ENCODE data around the gene MTMR2. TPM values are rescaled to one million over a fixed set of nuclear protein-coding genes. Genes with fewer than 3 reads are reported as not detected.

The MTMR2 gene
- polyA plus RNA-seq, 3 donors: 1.9 to 5.1 (median 2.6) TPM

DNA sequence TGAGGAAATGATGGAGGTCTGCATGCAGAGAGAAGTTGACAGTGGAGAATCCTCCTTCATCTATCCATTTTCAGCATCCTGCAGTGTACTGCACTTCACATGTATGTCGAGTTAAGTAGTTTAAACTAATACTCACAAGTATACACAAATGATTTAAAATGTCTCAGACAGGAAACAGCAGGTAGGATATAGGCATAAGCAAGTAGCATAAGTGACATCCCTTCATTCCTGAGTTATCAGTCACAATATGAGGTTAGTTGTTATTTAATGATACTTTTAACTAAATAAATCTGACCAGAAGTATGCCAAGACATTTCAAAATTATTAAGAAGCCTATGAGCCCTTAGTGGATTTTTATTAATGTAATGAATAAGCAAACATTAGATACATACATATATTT lies 37.4 kb downstream of the MTMR2 start:
- H3K9me3 Mint-ChIP-seq: no peaks in the 10 kb centered on the region
- Histone ChIP-seq H3K36me3 (replicated peaks in 1 of 2; ENCODE audit: control insufficient read depth in 1 of 2, insufficient read depth in 2 of 2, low read length in 2 of 2) (peaks cover 0 to 10% of the 10 kb centered on the region in 2 donors), H4K20me1 (ENCODE audit: insufficient read depth, low read length) (no peaks in the 10 kb centered on the region), H2AFZ (ENCODE audit: insufficient read depth, low read depth, low read length, poor library complexity, severe bottlenecking) (no peak overlapping the region), H3K9me3 (replicated peaks in 1 of 2; ENCODE audit: control insufficient read depth in 1 of 2, insufficient read depth in 1 of 2, low read length in 2 of 2) (no peaks in the 10 kb centered on the region), H3K4me2 (replicated peaks; ENCODE audit: extremely low read depth, low read length, poor library complexity, severe bottlenecking) (no peak overlapping the region), H3K79me2 (ENCODE audit: insufficient read depth, low read length) (no peaks in the 10 kb centered on the region), H3K27ac (ENCODE audit: low read depth in 1 of 2, low read length in 2 of 2) (no peak overlapping the region), H3K27me3 (ENCODE audit: control insufficient read depth in 2 of 2, insufficient read depth in 2 of 2, low read length in 2 of 2) (no peaks in the 10 kb centered on the region), H3K4me3 (replicated peaks in 1 of 3; ENCODE audit: low read depth in 2 of 3, low read length in 3 of 3) (no peak overlapping the region), H3K4me1 (ENCODE audit: control insufficient read depth in 1 of 2, insufficient read depth in 2 of 2, low read length in 2 of 2) (no peaks in the 10 kb centered on the region), H3K9ac (ENCODE audit: insufficient read depth, low read length, poor library complexity, severe bottlenecking) (no peak overlapping the region)
- no peak overlapping the region for H3K27ac Mint-ChIP-seq
- TF ChIP-seq, protein P1, sequence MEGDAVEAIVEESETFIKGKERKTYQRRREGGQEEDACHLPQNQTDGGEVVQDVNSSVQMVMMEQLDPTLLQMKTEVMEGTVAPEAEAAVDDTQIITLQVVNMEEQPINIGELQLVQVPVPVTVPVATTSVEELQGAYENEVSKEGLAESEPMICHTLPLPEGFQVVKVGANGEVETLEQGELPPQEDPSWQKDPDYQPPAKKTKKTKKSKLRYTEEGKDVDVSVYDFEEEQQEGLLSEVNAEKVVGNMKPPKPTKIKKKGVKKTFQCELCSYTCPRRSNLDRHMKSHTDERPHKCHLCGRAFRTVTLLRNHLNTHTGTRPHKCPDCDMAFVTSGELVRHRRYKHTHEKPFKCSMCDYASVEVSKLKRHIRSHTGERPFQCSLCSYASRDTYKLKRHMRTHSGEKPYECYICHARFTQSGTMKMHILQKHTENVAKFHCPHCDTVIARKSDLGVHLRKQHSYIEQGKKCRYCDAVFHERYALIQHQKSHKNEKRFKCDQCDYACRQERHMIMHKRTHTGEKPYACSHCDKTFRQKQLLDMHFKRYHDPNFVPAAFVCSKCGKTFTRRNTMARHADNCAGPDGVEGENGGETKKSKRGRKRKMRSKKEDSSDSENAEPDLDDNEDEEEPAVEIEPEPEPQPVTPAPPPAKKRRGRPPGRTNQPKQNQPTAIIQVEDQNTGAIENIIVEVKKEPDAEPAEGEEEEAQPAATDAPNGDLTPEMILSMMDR (IDR thresholded peaks at IDR 0.05): no peak
- no peak overlapping the region for H3K4me3 Mint-ChIP-seq
- peaks cover 0 to 1% (median 0%) of the 10 kb centered on the region in 3 donors for H3K27me3 Mint-ChIP-seq (ENCODE audit: low read depth in 3 of 3)
- intact Hi-C loops (cut with micrococcal nuclease): no loop called here
- DNase-seq: no peak
- H3K4me1 Mint-ChIP-seq: no peaks in the 10 kb centered on the region
- peaks cover 11% of the 10 kb centered on the region in 2 donors for H3K36me3 Mint-ChIP-seq
- WGBS (ENCODE audit: insufficient coverage): no CpG with 5 or more reads among the region's 1 CpG

DNA sequence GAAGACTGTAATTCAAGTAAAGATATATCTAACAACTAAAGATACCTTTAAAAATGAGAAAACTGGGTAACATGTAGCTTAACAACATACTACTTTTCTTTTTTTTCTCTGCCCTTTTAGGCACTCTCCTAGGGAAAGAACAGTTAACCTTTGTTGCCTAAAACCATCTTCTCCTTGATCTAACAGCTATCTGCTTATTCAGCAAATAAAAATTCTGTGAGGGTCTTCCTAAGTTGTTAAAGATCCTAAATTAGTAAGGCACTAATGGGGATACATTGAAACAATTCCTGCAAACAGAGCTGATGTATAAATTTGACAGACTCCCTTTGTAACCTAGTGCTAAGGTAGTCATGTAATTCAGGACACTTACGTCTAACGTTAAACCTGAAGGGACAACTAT lies 39.1 kb downstream of the MTMR2 start:
- Mint-ChIP-seq H3K4me3 (no peak overlapping the region), H3K4me1 (no peaks in the 10 kb centered on the region), H3K27ac (no peak overlapping the region), H3K9me3 (no peaks in the 10 kb centered on the region), H3K27me3 (ENCODE audit: low read depth in 3 of 3) (peaks cover 0 to 1% (median 0%) of the 10 kb centered on the region in 3 donors), H3K36me3 (peaks cover 11% of the 10 kb centered on the region in 2 donors)
- Histone ChIP-seq H3K9ac (ENCODE audit: insufficient read depth, low read length, poor library complexity, severe bottlenecking) (no peak overlapping the region), H3K27me3 (ENCODE audit: control insufficient read depth in 2 of 2, insufficient read depth in 2 of 2, low read length in 2 of 2) (no peaks in the 10 kb centered on the region), H3K4me3 (replicated peaks in 1 of 3; ENCODE audit: low read depth in 2 of 3, low read length in 3 of 3) (no peak overlapping the region), H3K4me1 (ENCODE audit: control insufficient read depth in 1 of 2, insufficient read depth in 2 of 2, low read length in 2 of 2) (no peaks in the 10 kb centered on the region), H4K20me1 (ENCODE audit: insufficient read depth, low read length) (no peaks in the 10 kb centered on the region), H3K27ac (ENCODE audit: low read depth in 1 of 2, low read length in 2 of 2) (no peak overlapping the region), H3K79me2 (ENCODE audit: insufficient read depth, low read length) (no peaks in the 10 kb centered on the region), H3K36me3 (replicated peaks in 1 of 2; ENCODE audit: control insufficient read depth in 1 of 2, insufficient read depth in 2 of 2, low read length in 2 of 2) (peaks cover 0 to 10% of the 10 kb centered on the region in 2 donors), H2AFZ (ENCODE audit: insufficient read depth, low read depth, low read length, poor library complexity, severe bottlenecking) (no peak overlapping the region), H3K9me3 (replicated peaks in 1 of 2; ENCODE audit: control insufficient read depth in 1 of 2, insufficient read depth in 1 of 2, low read length in 2 of 2) (no peaks in the 10 kb centered on the region), H3K4me2 (replicated peaks; ENCODE audit: extremely low read depth, low read length, poor library complexity, severe bottlenecking) (no peak overlapping the region)
- intact Hi-C loops (cut with micrococcal nuclease): no loop called here
- DNase-seq: no peak
- TF ChIP-seq, protein P1 (IDR thresholded peaks at IDR 0.05): no peak
- WGBS (ENCODE audit: insufficient coverage): no CpG with 5 or more reads among the region's 2 CpGs

Measured in CD14-positive monocyte (primary cell).